Naive thymus-derived CD8-positive, alpha-beta T cell (primary cell): Measurements from ENCODE around the gene MAOB. TPM values are rescaled to one million over a fixed set of nuclear protein-coding genes. Genes with fewer than 3 reads are reported as not detected.

Source experiments
- ATAC-seq, 2 donors: fragments of 150-1000 bp; cut with Tn5 transposase in 1 of 2; sonication (Bioruptor Pico), chemical (Tn5 transposase) in 1 of 2; 1 replicate in 1 of 2; 2 replicates in 1 of 2; pipeline ENCODE4 v1.10.0; 2021; ENCODE audit warnings: mild to moderate bottlenecking in 2 of 2, moderate library complexity in 2 of 2
- POLR2A ChIA-PET: fragments of 350-600 bp; sonication (Branson Sonifier 250); formaldehyde crosslinking; loops from one replicate; lab custom pipeline; 2021; ENCODE audit warnings: antibody characterized with exemption; lab: Charles Lee
- DNase-seq, 10 donors: peaks; one replicate each; pipeline versions ENCODE4 v3.0.0 to v3.0.0-alpha.2; 2020 to 2022
- H3K27ac Mint-ChIP-seq, 10 donors: one replicate each; pipeline ENCODE4 v1.8.0; 2020 to 2022; ENCODE audit warnings: mild to moderate bottlenecking in 10 of 10, mixed read lengths in 10 of 10, moderate library complexity in 4 of 10, inconsistent platforms in 1 of 10
- H3K27me3 Mint-ChIP-seq, 5 donors: one replicate each; pipeline ENCODE4 v1.8.0; 2021 to 2022; ENCODE audit warnings: mixed read lengths in 5 of 5
- H3K36me3 Mint-ChIP-seq, 3 donors: one replicate each; pipeline ENCODE4 v1.8.0; 2020 to 2022; ENCODE audit warnings: mixed read lengths in 3 of 3, mild to moderate bottlenecking in 2 of 3, inconsistent platforms in 1 of 3
- H3K4me1 Mint-ChIP-seq, 4 donors: one replicate each; pipeline ENCODE4 v1.8.0; 2021 to 2022; ENCODE audit warnings: mixed read lengths in 4 of 4
- H3K4me3 Mint-ChIP-seq, 10 donors: one replicate each; pipeline ENCODE4 v1.8.0; 2020 to 2022; ENCODE audit warnings: mild to moderate bottlenecking in 10 of 10, mixed read lengths in 10 of 10, moderate library complexity in 6 of 10, inconsistent platforms in 1 of 10
- H3K9me3 Mint-ChIP-seq, 9 donors: one replicate each; pipeline ENCODE4 v1.8.0; 2020 to 2022; ENCODE audit warnings: mixed read lengths in 9 of 9, mild to moderate bottlenecking in 3 of 9, inconsistent platforms in 1 of 9, moderate library complexity in 1 of 9
- polyA plus RNA-seq, 3 donors: library from polyadenylated mRNA; unstranded; fragments of 300-500 nt; fragmentation: Illumina TruSeq; gene quantifications; one replicate each; pipeline ENCODE4 v1.2.3, GENCODE V29; 2021
- total RNA-seq, 8 experiments: library from RNA in 2 of 8; stranded (reverse) in 2 of 8; gene quantifications; one replicate each; pipeline ENCODE4 v1.2.3 and lab custom pipeline; 2021 to 2026

Gene MAOB
- total and polyA plus RNA-seq, 5 experiments from 2014 or later = not detected

DNA sequence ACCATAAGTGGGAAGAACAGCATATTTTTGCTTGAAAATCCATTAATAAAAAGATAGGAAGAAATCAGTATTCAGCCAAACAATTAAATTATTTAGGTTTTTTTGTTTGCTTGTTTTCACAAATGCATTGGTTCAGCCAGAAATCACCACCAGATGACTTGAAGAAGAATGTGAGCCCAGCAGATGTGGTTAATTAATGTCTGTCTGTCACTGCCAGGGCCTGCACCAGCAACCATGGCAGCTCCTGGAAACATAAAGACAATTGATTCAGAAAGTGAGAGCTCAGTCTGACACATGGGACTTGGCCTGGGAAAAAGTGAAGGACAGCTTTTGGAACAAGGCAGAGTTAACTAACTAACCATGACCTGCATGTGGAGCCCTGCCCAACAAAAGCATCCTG, 74.0 kb downstream of the MAOB start:
- Mint-ChIP-seq H3K4me1 (peaks cover 0 to 2% (median 1%) of the 10 kb centered on the region in 4 donors), H3K27me3 (peaks cover 0 to 6% (median 2%) of the 10 kb centered on the region in 5 donors), H3K4me3 (no peak overlapping the region), H3K27ac (no peak overlapping the region), H3K9me3 (peaks cover 0 to 1% (median 0%) of the 10 kb centered on the region in 9 donors), H3K36me3 (no peaks in the 10 kb centered on the region)
- no peak for ATAC-seq
- no peak for DNase-seq
- POLR2A ChIA-PET = no interaction called here

- no peaks in the 10 kb centered on the region for H3K9me3 Mint-ChIP-seq
- no peak overlapping the region for H3K4me3 Mint-ChIP-seq
- no peaks in the 10 kb centered on the region for H3K36me3 Mint-ChIP-seq
- no peaks in the 10 kb centered on the region for H3K4me1 Mint-ChIP-seq
- H3K27ac Mint-ChIP-seq = no peak overlapping the region
- POLR2A ChIA-PET = no interaction called here
- peaks cover 0 to 6% (median 0%) of the 10 kb centered on the region in 5 donors for H3K27me3 Mint-ChIP-seq
- ATAC-seq (no peak), DNase-seq (no peak)
Observed at GRCh38 chrX:43805579-43805978, 76.7 kb downstream of the MAOB start.

DNA sequence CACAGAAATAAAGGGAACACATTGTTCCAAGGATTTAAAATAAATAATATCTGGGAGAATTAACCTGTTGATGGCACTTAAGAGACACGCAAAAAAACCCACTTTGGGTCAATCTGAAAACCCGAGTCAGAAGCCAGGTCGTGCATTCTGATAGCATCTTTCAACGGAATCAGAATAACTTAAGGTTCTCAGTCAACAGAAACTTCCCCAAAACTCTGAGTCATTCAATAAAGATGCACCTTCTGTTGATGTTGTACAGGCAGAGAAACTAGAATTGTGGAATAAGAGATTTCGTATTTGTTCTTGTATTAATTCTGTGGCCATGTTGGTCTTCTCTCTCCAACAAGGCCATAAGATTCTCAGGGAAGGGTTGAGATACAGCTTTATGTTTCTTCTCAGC, 78.2 kb downstream of the MAOB start:
- Mint-ChIP-seq H3K4me3 (no peak overlapping the region), H3K9me3 (no peaks in the 10 kb centered on the region), H3K36me3 (no peaks in the 10 kb centered on the region), H3K4me1 (no peaks in the 10 kb centered on the region), H3K27ac (no peak overlapping the region), H3K27me3 (peaks cover 0 to 6% (median 0%) of the 10 kb centered on the region in 5 donors)
- DNase-seq (no peak), ATAC-seq (no peak)
- POLR2A ChIA-PET = no interaction called here

DNA sequence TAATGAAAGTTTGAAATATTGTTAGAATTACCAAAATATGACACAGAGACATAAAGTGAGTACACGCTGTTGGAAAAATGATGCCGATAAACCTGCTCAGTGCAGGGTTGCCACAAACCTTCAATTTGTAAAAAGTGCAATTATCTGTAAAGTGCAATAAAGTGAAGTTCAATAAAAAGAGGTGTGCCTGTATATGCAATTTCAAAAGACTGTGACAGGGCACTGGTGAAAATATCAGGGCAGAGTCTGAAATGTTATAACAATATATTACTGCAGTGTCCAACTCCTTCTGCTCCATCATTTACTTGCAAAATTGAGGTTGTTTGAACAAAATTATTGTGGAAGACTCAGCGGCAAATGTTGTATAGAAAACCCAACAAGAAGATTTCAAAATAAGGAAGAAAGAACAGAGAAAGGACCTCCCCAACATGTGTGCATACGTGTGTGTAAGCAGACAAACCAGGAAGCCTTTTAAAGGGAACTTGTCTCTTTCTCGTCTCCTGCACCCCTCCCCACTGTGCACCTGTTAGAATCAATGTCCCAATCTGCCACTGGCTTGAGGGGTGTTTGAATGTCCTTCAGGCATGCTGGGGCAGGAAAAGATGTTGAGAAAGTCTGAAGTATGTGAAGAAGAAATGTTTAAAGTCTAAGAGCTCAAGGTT, 96.2 kb downstream of the MAOB start:
- H3K27me3 Mint-ChIP-seq = peaks cover 0 to 3% (median under 1%) of the 10 kb centered on the region in 5 donors

GRCh38 chrX:43758044-43758443, 124.2 kb downstream of the MAOB start:
- no peaks in the 10 kb centered on the region for H3K9me3 Mint-ChIP-seq
- DNase-seq (no peak), ATAC-seq (no peak)
- peaks cover 0 to 2% (median 0%) of the 10 kb centered on the region in 4 donors for H3K4me1 Mint-ChIP-seq
- no peaks in the 10 kb centered on the region for H3K36me3 Mint-ChIP-seq
- peaks cover 0 to 4% (median 0%) of the 10 kb centered on the region in 5 donors for H3K27me3 Mint-ChIP-seq
- H3K4me3 Mint-ChIP-seq = no peak overlapping the region
- no peak overlapping the region for H3K27ac Mint-ChIP-seq
- POLR2A ChIA-PET = no interaction called here

More for the DNA sequence above, 96.2 kb downstream of the MAOB start:
- POLR2A ChIA-PET = no interaction called here
- H3K4me3 Mint-ChIP-seq = no peak overlapping the region
- DNase-seq (no peak), ATAC-seq (no peak)
- H3K9me3 Mint-ChIP-seq = peaks cover 0 to 7% (median 2%) of the 10 kb centered on the region in 9 donors
- H3K27ac Mint-ChIP-seq = no peak overlapping the region
- no peaks in the 10 kb centered on the region for H3K36me3 Mint-ChIP-seq
- H3K4me1 Mint-ChIP-seq = no peaks in the 10 kb centered on the region

GRCh38 chrX:43756076-43756475, 126.2 kb downstream of the MAOB start:
- DNase-seq (no peak), ATAC-seq (no peak)
- H3K9me3 Mint-ChIP-seq = no peaks in the 10 kb centered on the region
- no peak overlapping the region for H3K4me3 Mint-ChIP-seq
- POLR2A ChIA-PET = no interaction called here
- no peak overlapping the region for H3K27ac Mint-ChIP-seq
- H3K4me1 Mint-ChIP-seq = peaks cover 0 to 2% (median 0%) of the 10 kb centered on the region in 4 donors
- no peaks in the 10 kb centered on the region for H3K27me3 Mint-ChIP-seq
- no peaks in the 10 kb centered on the region for H3K36me3 Mint-ChIP-seq

DNA sequence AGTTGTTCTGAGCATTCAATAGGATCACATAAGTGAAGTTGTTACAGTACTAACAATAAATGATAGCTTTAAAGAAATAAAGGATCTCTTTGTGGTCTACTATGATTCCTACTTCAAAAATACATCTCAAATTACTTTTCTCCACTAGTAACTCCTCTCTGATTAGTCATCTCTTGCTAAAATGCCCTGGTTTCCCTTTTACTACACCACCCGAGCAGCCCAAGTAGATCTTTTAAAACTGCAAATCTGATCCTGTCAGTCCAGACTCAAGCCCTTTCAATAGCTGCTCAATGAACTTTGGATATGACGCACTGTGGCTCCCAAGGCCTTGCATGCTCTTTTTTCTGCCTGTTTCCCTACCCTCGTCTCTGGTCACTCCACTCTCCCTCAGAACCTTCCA, 128.6 kb downstream of the MAOB start:
- ATAC-seq = no peak

DNA sequence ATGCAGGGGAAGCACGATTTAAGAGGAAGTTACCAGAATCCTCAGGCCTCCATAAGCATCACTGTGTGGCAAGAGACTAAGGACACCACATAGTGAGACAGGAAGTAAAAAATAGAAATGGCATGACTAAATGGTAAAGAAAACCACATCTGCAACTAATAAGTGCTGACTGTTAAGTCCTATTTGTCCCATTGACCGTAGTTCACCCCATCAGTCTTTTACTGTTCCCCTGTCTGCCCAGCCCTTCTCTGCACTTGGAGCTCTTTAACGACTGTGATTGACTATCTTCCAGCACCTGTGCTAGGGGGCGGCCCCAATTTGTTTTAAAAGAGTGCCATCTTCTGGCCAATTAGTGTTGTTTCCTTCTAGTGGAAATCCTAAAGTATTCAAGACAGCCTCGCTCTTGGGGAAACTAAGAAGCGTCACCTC, 132.0 kb downstream of the MAOB start:
- peak; percentile 4 to 67 (median 38) for DNase-seq
- peak; percentile 78 to 81 for ATAC-seq
- Mint-ChIP-seq H3K4me1 (peaks cover 0 to 7% (median 2%) of the 10 kb centered on the region in 4 donors), H3K36me3 (no peaks in the 10 kb centered on the region), H3K27me3 (no peaks in the 10 kb centered on the region), H3K4me3 (no peak overlapping the region), H3K9me3 (no peaks in the 10 kb centered on the region), H3K27ac (peak overlapping the region in 1 of 10 donors; percentile 24)
- POLR2A ChIA-PET = interaction anchor here (0.6 kb wide), 1 partner anchor 192 kb away, joined by 4 read pairs; no protein-coding TSS in a partner anchor

More for the DNA sequence above, 128.6 kb downstream of the MAOB start:
- no peak for DNase-seq
- Mint-ChIP-seq H3K9me3 (no peaks in the 10 kb centered on the region), H3K4me3 (no peak overlapping the region), H3K27me3 (no peaks in the 10 kb centered on the region), H3K4me1 (peaks cover 0 to 7% (median 2%) of the 10 kb centered on the region in 4 donors), H3K27ac (no peak overlapping the region), H3K36me3 (no peaks in the 10 kb centered on the region)
- POLR2A ChIA-PET = no interaction called here

DNA sequence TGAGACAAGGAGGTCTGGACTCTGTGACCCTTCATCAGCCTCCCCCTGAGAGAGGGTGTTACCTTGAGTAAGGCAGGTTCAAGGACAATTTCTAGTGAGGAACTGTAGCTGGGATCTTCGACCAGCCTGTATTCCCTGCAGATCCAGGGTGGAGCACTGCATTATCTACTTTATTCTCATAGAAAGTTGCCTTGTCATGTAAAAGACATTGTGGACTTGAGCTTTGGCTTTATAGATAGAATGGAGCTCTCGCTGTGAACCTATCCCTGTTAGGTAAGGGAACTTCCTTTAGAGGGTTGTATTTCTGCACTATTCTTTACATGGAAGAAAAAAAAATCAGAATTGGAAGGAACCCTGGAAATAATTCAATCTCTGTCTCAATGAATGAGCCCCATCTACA, 134.8 kb downstream of the MAOB start:
- ATAC-seq = no peak
- no peaks in the 10 kb centered on the region for H3K9me3 Mint-ChIP-seq
- peaks cover 0 to 7% (median 2%) of the 10 kb centered on the region in 4 donors for H3K4me1 Mint-ChIP-seq
- POLR2A ChIA-PET = no interaction called here
- DNase-seq = no peak
- no peaks in the 10 kb centered on the region for H3K27me3 Mint-ChIP-seq
- H3K36me3 Mint-ChIP-seq = no peaks in the 10 kb centered on the region
- no peak overlapping the region for H3K27ac Mint-ChIP-seq
- no peak overlapping the region for H3K4me3 Mint-ChIP-seq

DNA sequence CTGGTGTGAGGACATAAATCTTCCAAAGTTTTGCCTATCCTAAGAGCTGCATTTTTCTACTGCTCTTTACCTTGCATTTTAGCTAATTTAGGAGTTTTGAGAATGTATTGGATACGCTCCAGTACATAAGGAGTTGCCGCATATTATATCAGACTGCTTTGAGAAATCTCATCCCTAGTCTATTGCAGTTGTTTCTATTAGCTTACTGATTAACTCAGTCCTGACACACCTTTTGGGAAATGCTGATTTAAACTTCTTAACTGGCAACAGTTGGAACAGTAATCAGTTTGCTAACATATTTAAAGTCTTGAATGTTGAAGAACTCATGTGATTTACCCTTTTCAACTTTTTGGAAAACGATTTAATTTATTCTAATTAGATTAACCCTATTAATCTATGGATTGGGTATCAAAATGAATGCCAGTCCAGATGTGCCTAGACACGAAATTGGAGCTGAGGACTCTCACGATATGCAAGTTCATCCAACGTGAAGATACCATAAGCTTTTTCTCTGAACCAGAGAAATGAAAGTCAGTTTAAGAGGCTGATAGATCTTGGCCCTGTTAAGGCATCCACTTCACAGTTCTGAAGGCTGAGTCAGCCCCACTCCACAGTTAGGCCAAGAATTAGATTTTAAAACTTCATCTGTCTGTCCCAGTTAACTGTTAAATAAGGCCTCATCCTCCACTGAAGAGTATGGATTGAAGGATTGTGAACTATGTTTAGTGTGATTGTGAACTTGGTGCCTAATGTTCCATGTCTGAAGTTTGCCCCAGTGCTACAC, 136.1 kb downstream of the MAOB start:
- no peak for ATAC-seq
- Mint-ChIP-seq H3K27ac (no peak overlapping the region), H3K9me3 (no peaks in the 10 kb centered on the region), H3K4me1 (peaks cover 0 to 7% (median 2%) of the 10 kb centered on the region in 4 donors), H3K4me3 (no peak overlapping the region), H3K27me3 (no peaks in the 10 kb centered on the region), H3K36me3 (no peaks in the 10 kb centered on the region)
- no peak for DNase-seq
- POLR2A ChIA-PET = no interaction called here

- DNase-seq = no peak
- POLR2A ChIA-PET = no interaction called here
Observed at GRCh38 chrX:43744284-43744683, 138.0 kb downstream of the MAOB start.

DNA sequence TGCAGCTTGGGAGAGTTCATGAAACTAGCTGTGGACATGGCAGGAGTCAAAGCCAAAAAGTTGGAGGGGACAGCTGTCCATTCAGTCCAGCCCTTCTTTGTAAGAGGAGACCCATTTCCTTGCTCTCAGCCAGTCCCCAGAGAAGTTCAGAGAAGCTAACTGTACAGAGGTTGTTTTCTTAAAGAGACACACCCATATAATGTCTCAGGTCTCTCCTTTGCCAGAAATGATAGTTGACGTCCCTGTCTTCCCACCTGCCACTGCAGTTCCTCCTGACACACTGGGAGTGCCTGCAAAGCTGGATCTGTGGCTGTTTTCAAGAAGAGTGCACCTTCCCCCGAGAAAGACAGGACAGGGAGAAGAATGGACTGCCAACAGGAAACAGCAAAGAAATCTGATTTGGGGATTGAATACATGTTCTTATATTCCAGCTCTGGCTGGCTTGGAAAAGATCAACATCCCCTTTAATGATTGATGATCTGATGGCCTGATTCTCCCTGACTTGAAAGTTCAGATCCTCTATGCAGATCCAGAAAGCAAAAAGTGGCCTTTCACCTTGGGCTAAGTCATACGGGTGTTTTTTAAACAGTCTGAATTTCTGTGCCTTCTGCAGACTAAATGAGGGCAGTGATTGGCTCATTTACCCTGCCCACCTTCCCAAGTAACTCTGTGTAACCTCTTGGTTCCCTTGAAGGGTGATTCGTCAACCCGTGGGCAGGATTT, 139.0 kb downstream of the MAOB start:
- Mint-ChIP-seq H3K4me3 (no peak overlapping the region), H3K27ac (no peak overlapping the region), H3K9me3 (no peaks in the 10 kb centered on the region), H3K27me3 (no peaks in the 10 kb centered on the region), H3K36me3 (no peaks in the 10 kb centered on the region), H3K4me1 (no peaks in the 10 kb centered on the region)
- POLR2A ChIA-PET = interaction anchor here (0.5 kb wide), 1 partner anchor 1472 kb away, joined by 5 read pairs; no protein-coding TSS in a partner anchor
- ATAC-seq (no peak), DNase-seq (no peak)

More at GRCh38 chrX:43744284-43744683, 138.0 kb downstream of the MAOB start:
- Mint-ChIP-seq H3K27ac (no peak overlapping the region), H3K9me3 (no peaks in the 10 kb centered on the region), H3K4me3 (no peak overlapping the region), H3K36me3 (no peaks in the 10 kb centered on the region), H3K27me3 (no peaks in the 10 kb centered on the region), H3K4me1 (no peaks in the 10 kb centered on the region)
- ATAC-seq = no peak
